K562 (cell line): ENCODE measurements around the gene METRN. TPM values are rescaled to one million over a fixed set of nuclear protein-coding genes. Genes with fewer than 3 reads are reported as not detected.

Source experiments
- BHLHE40 ChIP-seq: IDR thresholded peaks from 2 replicates; pipeline ENCODE4 v1.6.1; 2011; ENCODE audit warnings: low read length, improper control_type of control experiment
- HSF4 ChIP-seq: fragments of 250-450 bp; sonication (Bioruptor Pico); IDR thresholded peaks from 2 replicates; pipeline ENCODE4 v2.1.2; 2022; ENCODE audit warnings: mild to moderate bottlenecking, moderate library complexity, borderline replicate concordance
- ID3 ChIP-seq, 2 experiments: fragments of 250-450 bp in 1 of 2; fragments of 450-650 bp in 1 of 2; sonication (Bioruptor Pico) in 1 of 2; IDR thresholded peaks; 2 replicates each; pipeline versions ENCODE4 v1.6.1 to v1.8.0; 2016 to 2021; ENCODE audit warnings: mild to moderate bottlenecking in 2 of 2, moderate library complexity in 2 of 2, missing compliant biosample characterization in 1 of 2, missing genetic modification characterization in 1 of 2
- KAT8 ChIP-seq: fragments of 450-650 bp; IDR thresholded peaks from 2 replicates; pipeline ENCODE4 v1.6.1; 2016; ENCODE audit warnings: low read depth, mild to moderate bottlenecking
- PHF8 ChIP-seq: fragments of 200-600 bp; sonication (generic); IDR thresholded peaks from 2 replicates; pipeline ENCODE4 v1.6.1; 2012; ENCODE audit warnings: mixed run types, mild to moderate bottlenecking, inconsistent platforms, low read length, moderate library complexity, borderline replicate concordance
- POLR2G ChIP-seq: fragments of 200-400 bp; formaldehyde crosslinking; IDR thresholded peaks from 2 replicates; pipeline ENCODE4 v1.6.1; 2017; ENCODE audit warnings: low read depth, mild to moderate bottlenecking, antibody characterized with exemption, low read length, moderate library complexity
- SP2 ChIP-seq: IDR thresholded peaks from 2 replicates; pipeline ENCODE4 v1.6.1; 2011; ENCODE audit warnings: mild to moderate bottlenecking, low read depth, low read length, moderate library complexity; ENCODE audit not compliant: poor library complexity, severe bottlenecking; ENCODE audit errors: extremely low read depth
- ZBTB11 ChIP-seq, 3 experiments: fragments of 200-800 bp in 1 of 3; fragments of 250-450 bp in 1 of 3; fragments of 450-650 bp in 1 of 3; sonication (Bioruptor Pico) in 1 of 3; sonication (Bioruptor generic) in 1 of 3; formaldehyde crosslinking in 1 of 3; IDR thresholded peaks; 2 replicates each; pipeline versions ENCODE4 v1.6.1 to v1.8.0; 2016 to 2022; ENCODE audit warnings: mild to moderate bottlenecking in 2 of 3, missing genetic modification characterization in 2 of 3, missing compliant biosample characterization in 1 of 3, moderate library complexity in 1 of 3
- polyA plus RNA-seq, 8 experiments: library from polyadenylated mRNA; depleted of rRNA in 4 of 8; stranded (reverse) in 5 of 8; unstranded in 3 of 8; fragments of >200 nt; fragmentation: Nextera tagmentation in 2 of 8; fragmentation: Illumina TruSeq in 1 of 8; extraction: Ambion mirVana in 2 of 8; extraction: Trizol in 1 of 8; gene quantifications; 2 replicates each; pipeline versions ENCODE4 v1.2.1 to v1.2.3, GENCODE V29; 2011 to 2014; ENCODE audit warnings: inconsistent platforms in 1 of 8, missing spikeins in 1 of 8
- total RNA-seq, 7 experiments: library from RNA; depleted of rRNA in 6 of 7; stranded (reverse); fragments of >200 nt in 6 of 7; fragmentation: Illumina TruSeq in 2 of 7; extraction: Trizol in 2 of 7; gene quantifications; 2 replicates each; pipeline versions ENCODE4 v1.2.1 to v1.2.3, GENCODE V29; 2011 to 2021; ENCODE audit warnings: low replicate concordance in 1 of 7
- TF ChIP-seq, protein P1 (sequence below): IDR thresholded peaks from 2 replicates; pipeline ENCODE4 v1.6.1; 2011; ENCODE audit warnings: borderline replicate concordance, low read depth, mild to moderate bottlenecking, moderate library complexity, low read length; ENCODE audit not compliant: insufficient read depth, poor library complexity, severe bottlenecking
- TF ChIP-seq, protein P2 (sequence below), 2 experiments: fragments of 150-350 bp in 1 of 2; IDR thresholded peaks; 2 replicates each; pipeline ENCODE4 v1.6.1; 2012 to 2016; ENCODE audit warnings: low read depth in 2 of 2, low read length in 2 of 2, mild to moderate bottlenecking in 1 of 2, moderate library complexity in 1 of 2

METRN gene
- total and polyA plus RNA-seq, 9 of the 15 experiments (the other 6 are each of a cell fraction or from before 2014, with no cell fraction given): 0.20 to 89.8 (median 15.4) TPM

DNA sequence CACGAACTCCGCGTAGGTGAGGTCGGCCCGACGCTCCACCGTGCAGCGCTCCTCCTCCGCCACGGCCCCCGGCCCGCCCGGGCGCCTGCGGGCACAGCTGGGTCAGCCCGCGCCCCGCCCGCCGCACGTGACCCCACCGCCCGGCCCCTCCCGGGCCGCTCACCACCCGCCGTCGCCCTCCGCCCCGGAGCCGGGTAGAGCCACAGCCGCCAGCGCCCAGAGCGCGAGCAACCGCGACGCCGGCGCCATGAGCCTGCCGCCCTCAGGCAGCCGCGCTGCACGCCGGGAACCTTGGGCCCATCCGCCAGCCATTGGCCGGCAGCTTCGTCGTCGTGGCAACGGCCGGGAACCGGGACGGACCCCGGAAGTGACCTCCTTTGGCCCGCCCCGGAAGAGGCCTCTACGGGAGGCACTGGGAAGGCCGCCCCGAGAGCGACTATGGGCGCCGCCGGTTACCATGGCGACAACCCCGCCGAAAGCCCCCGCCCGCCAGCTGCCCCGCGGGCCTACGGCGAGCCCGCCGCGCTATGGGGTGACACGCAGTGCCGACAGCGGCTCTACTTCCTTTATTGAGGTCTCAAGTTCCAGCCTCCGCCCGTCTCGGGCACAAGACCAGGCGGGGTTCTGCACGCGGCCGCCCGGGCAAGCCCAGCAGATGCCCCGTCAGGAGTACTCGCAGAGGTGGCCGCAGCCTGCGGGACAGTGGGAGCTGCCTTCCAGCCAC, 30.7 kb upstream of the METRN start, which contains the start of gene JMJD8 (continued):
- TF ChIP-seq, protein P1, sequence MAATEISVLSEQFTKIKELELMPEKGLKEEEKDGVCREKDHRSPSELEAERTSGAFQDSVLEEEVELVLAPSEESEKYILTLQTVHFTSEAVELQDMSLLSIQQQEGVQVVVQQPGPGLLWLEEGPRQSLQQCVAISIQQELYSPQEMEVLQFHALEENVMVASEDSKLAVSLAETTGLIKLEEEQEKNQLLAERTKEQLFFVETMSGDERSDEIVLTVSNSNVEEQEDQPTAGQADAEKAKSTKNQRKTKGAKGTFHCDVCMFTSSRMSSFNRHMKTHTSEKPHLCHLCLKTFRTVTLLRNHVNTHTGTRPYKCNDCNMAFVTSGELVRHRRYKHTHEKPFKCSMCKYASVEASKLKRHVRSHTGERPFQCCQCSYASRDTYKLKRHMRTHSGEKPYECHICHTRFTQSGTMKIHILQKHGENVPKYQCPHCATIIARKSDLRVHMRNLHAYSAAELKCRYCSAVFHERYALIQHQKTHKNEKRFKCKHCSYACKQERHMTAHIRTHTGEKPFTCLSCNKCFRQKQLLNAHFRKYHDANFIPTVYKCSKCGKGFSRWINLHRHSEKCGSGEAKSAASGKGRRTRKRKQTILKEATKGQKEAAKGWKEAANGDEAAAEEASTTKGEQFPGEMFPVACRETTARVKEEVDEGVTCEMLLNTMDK: no peak
- TF ChIP-seq BHLHE40 (peak; percentile 57; the same call in 1 of the 2 replicates), KAT8 (no peak), PHF8 (peak; percentile 62; the same call in 1 of the 2 replicates), SP2 (peak; percentile 54), ZBTB11 (CRISPR knock-in tag; IDR thresholded peaks at IDR 0.05) (peak in 2 of 3 experiments; percentile 58 to 87; a peak in 2 of 6 replicates), HSF4 (CRISPR knock-in tag) (no peak), POLR2G (peak; percentile 88), ID3 (CRISPR knock-in tag; IDR thresholded peaks at IDR 0.05) (no peak), ID3 (tag; IDR thresholded peaks at IDR 0.05) (peak; percentile 61; the same call in 1 of the 2 replicates)
- TF ChIP-seq, protein P2, sequence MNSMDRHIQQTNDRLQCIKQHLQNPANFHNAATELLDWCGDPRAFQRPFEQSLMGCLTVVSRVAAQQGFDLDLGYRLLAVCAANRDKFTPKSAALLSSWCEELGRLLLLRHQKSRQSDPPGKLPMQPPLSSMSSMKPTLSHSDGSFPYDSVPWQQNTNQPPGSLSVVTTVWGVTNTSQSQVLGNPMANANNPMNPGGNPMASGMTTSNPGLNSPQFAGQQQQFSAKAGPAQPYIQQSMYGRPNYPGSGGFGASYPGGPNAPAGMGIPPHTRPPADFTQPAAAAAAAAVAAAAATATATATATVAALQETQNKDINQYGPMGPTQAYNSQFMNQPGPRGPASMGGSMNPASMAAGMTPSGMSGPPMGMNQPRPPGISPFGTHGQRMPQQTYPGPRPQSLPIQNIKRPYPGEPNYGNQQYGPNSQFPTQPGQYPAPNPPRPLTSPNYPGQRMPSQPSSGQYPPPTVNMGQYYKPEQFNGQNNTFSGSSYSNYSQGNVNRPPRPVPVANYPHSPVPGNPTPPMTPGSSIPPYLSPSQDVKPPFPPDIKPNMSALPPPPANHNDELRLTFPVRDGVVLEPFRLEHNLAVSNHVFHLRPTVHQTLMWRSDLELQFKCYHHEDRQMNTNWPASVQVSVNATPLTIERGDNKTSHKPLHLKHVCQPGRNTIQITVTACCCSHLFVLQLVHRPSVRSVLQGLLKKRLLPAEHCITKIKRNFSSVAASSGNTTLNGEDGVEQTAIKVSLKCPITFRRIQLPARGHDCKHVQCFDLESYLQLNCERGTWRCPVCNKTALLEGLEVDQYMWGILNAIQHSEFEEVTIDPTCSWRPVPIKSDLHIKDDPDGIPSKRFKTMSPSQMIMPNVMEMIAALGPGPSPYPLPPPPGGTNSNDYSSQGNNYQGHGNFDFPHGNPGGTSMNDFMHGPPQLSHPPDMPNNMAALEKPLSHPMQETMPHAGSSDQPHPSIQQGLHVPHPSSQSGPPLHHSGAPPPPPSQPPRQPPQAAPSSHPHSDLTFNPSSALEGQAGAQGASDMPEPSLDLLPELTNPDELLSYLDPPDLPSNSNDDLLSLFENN (IDR thresholded peaks at IDR 0.05; ENCODE audit: low read depth in 2 of 2, low read length in 2 of 2): peak in 1 of 2 experiments; percentile 23; a peak in 1 of 4 replicates
